NCI-H774 (cell line): Measurements from ENCODE around the gene APOL6.
A peak's percentile ranks its signal among the peaks of the same experiment; 100 is the strongest.
"Not testable (repeated sequence)": the region's sequence is repeated elsewhere in the genome, so short reads cannot be mapped to it uniquely, and the experiment has no call there.

Experiments
- DNase-seq: peaks from one replicate; lab custom pipeline; 2025; lab: John Stamatoyannopoulos, UW

Gene APOL6

DNA sequence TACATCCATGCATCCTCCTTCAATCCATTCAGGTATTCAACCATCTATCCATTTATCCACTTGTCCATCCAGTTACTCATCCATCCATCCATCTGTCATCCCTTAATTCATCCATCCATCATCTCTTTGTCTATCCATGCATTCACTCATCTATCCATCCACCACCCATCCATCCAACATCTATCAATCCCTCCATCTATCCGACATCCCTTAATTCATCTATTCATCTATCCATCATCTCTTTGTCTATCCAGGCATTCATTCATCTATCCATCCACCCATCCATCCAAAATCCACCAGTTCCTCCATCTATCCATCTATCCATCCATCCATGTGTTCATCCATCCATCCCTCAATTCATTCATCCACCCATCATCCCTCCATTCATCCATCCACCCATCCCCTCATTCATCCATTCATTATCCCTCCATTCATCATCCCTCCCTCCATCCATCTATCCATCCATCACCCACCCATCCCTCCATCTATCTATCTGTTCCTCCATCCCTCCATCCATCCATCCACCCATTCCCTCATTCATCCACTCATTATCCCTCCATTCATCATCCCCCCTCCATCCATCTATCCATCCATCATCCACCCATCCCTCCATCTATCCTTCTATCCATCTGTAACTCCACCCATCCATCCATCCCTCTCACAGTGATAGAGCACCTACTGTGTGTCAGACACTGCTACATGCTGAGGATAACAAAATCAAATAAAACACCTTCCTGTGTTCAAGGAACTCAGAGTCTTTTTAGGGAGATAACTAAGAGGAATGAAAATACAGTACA, 29.6 kb upstream of the APOL6 start:
- no peak for DNase-seq

DNA sequence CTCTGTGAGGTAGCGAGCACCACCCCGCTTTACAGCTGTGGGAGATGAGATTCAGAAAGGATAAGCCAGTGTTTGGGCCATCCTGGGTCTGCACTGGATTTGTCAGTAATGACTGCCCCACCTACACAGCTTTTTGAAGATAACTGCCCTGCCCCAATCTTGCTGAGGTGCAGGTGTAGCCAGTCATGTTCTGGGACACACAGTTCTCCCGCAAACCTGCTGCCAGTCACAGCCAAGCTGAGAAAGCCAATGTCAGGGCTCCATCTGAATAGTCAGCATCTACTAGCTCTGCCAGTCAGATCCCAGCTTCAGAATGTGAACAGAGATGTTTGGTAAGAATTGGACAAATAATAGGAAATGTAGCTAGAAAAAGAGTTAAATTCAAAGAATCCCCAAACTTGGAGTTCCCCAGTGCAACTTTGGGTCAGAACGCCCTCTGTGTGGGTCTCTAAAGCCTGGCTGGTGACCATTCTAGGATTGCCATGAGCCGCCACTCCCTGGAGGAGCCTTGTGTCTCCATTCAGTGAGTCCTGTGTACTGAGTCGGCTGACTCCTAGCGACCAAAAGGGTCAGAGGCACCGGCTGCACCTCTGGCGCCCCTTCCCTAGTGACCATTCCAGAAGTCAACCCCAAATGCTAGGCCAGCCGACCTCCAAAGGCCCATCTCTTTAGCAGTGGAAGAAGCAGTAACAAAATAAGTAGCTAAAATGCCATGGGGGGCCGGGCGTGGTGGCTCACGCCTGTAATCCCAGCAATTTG, 28.7 kb upstream of the APOL6 start:
- DNase-seq = no peak

DNA sequence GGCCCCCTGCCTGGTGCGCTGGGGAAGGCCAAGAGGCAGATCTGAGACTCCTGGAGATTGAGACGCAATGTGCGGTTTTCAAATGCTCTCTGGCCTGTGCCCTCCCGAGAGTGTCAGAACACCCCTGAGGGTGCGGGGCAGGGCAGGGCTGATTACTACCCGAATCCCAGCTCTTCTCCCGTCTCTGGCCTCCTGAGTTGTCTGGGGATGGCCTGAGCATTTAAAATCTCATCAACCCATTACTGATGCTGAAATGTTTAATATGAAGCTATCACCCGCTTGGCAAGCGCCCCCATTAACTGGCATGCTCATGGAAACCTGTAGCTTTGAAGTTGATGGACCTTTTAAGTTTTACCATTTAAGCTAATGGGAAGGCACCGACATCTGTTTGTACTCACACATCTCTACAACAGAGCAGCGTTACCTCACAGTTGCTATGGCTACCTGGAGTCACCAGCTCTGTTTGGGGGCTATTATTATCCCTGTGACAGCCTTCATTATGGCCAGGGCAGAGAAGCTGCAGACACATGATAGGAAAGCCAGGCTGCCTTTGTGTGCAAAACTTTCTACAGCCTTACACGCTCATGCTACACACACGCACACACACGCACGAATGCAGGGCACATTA, 27.5 kb upstream of the APOL6 start:
- DNase-seq = no peak

DNA sequence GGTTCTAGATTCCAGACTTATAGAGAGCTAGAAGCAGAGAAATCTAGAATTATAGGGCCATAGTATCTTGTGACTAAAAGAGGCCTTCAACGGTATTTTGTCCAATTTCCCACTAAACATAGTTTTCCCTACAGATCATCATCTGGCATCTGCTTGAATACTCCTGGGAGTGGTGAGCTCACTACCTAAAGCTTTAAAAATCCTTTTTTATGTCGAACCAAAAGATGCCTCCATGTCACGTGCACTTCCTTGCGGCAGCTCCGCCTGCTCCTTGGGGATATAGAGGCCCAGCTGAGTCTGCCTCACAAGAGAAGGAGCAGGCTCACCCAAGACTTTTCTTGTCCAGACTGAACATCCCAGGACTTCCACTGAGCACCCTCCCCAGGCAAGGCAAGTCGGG, 26.8 kb upstream of the APOL6 start:
- no peak for DNase-seq

DNA sequence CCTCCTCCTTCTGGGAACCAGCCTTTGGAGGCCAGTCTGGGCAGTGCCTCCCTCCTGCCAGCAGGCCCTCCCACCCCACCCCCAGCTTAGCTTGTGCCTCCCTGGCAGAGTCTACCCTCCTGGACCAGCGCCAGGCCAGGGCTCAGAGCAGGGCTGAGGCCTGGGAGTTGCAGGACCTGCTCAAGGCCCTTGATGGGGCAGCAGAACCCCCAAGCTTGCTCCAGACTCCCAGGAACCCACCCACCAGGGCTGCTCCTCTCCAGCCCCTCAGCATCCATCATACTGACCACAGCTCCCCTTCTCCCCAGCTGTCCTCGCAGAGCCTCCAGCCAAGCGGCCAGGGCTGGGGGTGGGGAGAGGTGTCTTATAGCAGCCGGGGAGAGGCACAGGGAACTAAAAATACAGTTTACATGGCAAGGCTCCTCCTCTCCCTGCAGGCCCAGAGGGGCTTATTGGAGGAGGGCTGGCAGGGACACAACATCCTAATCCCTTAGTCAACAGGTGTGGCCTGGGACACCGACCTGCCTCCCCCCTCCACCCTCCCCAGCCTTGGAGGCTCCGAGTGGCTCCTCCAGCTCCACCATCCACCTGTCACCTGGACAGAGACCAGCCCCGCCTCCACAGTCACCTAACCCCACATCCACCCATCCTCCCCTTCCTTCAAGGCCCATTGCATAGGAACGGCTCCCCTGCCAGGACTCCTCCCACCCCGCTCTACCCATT, 25.9 kb upstream of the APOL6 start:
- DNase-seq = no peak

DNA sequence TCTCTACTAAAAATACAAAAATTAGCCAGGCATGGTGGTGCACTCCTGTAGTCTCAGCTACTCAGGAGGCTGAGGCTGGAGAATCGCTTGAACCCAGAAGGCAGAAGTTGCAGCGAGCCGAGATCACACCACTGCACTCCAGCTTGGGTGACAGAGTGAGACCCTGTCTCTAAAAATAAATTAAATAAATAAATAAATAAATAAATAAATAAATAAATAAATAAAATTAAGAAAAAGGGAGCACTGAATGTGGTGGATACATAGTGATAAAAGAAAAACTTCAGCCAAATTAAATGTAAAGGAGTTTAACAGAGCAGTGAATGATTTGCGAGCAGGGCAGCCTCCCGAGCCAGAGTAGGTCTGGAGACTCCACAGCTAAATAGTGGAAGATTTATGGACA, 24.4 kb upstream of the APOL6 start:
- not testable (repeated sequence) for DNase-seq

DNA sequence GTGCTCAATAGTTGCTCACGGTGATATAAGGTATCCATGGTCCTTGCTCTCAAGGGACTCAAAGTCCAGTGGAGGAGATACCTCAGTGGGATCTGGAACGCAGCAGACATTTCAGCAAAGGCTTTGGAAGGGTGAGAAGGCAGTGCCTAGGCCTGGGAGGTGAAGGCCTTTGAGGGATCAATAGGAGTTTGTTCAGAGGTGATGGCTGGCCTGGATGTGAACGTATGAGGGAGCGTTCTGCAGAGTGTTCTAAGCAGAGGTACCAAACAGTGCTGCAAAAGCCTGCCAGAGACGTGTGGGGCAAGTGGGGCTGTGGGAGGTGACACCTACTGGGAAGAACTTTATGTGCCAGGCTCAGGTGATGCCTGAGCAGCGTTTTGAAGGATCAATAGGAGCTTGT, 23.7 kb upstream of the APOL6 start:
- no peak for DNase-seq

DNA sequence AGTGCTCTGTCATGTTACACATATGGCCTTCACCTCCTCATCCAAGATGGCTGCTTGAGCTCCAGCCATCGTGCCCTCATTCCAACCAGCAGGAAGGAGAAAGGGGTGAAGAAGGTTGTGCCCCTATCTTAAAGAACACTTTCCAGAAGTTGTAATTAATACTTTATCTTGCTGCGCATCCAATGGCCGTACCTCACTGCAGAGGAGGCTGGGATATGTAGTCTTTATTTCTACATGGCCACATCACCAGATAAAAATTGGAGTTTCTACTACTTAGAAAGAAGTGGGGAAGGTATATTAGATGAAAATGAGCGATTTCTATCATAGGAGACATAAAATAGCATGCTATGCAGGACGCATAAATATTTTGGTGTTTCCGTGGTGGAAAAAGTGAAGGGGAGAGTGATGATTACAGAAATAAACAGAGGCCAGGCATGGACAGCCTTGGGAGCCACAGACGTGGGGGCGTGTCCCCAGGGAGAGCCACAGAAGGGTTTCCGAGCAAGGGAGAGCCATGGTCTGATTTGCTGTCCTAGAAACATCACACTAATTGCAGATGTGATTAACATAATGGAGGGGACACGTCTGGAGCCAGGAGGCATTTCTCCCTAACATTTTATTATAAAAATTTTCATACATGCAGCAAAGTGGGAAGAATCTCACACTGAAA, 22.3 kb upstream of the APOL6 start:
- no peak for DNase-seq

DNA sequence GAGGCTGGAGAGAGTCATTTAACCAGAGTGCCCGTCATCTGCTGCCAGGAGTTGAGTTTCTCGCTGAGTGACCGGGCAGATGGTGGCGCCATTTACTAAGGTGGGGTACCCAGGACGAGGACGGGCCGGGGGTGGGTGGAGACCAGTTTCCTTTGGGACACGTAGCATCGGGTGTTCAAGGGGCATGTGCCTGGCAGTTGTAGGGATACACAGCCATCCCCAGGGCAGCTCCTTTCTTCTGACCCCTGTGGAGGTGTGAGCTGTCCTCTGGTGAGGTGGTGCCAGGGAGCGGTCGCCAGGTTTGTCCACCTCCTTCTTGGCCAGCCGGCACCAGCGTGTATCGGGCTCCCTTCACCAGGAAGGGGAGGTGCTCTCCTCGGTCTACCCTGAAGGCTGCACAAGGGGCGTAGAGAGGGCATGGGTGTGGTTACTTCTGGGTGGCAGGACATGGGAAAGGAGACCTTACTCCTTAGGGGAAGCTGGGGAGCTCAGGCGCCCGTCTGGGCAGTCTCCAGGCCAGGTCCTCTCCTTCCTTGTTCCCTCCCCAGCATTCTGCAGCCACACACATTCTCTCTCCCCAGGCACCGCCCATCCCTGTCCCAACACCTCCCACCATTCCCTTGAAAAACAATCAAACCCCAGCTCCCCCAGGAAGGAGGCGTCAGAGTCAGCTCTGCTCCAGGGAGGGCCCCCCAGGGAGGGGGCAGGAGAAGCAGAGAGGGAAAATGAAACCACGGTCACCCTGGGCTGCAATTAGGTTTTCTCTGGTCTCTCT, 20.8 kb upstream of the APOL6 start:
- DNase-seq = peak; percentile 30

DNA sequence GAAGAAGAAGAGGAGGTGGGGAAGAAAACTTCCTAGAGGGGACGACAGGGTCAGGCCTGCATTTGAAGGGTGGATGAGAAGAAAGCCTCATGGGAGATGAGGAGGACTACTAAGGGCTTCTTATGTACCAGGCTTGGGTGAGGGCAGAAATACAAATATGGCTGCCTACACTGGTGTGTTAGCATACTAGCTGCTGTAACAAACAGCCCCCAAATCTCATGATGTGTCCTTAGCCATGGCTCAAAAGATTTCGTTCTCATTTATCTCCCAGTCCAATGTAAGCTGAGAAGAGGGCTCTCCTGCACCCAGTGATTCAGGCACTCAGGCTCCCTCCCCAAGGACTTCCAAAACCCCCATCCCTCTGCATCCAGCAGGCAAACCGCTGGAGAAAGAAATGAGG, 19.5 kb upstream of the APOL6 start:
- no peak for DNase-seq

DNA sequence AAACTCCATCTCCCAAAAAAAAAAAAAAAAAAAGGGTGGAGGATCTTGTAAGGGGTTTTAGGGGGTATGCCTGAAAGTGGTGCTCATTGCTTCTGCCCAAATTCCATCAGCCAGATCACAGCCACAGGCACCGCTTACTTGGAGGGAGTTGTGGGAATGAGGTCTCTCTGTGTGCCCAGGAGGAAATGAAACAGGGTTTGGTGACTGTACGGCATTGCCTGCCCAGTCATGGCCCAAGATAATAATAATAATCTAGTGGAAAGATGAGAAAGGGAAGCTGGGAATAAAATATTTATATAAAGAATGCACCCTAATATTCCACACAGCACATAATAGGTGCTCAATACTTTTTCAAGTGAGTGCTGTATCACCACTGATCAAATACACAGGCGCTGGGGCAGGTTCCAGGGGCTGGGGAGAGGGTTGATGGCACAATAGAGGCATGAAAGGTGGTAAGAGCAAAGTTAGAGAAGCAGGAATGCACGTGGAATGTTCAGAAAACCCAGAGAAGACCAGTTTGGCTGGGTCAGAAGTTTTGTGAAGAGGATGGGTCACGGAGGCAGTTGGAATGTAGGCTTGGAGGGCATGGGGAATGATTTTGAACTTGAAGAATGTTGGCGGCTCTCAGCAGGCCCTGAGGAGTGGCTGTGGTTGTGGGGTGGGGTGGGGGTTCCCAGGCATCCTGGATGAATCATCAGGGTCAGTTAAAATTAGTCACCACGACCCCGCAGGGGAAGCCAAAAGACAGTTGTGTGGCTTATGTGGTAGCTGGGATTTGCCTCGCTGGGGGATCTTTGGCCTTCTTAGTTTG, 18.6 kb upstream of the APOL6 start:
- no peak for DNase-seq

DNA sequence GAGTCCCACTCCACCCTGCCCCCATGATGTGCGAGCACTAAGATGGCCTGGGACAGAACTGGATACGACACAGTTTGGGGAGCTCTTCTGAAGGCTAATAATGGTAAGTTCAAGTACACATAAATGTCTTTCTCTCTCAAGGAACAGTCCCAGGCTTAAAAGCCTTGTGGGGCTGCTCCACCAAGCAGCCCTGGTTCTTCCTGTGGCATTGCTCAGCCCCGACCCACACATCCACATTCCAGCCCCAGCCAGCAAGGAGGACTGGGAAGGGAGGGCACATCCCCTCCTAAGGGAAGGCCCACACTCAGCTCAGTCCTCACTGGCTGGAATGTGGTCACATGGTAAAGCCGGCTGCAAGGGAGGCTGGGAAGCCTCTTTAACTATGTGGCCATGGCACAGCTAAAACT, 17.9 kb upstream of the APOL6 start:
- no peak for DNase-seq

DNA sequence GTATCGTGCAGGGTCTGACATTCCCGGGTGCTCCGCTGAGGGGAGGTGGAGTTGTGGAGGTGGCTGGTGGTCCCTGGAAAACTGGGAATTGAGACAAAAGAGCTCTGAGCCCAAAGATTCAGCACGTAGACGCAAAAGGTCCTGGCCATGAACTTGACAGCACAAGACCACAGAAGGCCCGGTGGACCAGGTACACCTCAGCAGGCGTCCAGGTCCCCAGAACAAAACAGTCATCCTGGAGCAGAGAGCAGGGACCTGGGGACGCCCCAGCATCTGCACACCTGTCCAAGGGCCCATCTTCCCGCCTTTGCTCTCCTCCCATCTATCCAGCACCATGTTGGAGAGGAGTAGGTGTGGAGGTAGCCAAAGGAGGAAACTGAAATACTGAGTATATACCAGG, 17.4 kb upstream of the APOL6 start:
- DNase-seq = no peak

DNA sequence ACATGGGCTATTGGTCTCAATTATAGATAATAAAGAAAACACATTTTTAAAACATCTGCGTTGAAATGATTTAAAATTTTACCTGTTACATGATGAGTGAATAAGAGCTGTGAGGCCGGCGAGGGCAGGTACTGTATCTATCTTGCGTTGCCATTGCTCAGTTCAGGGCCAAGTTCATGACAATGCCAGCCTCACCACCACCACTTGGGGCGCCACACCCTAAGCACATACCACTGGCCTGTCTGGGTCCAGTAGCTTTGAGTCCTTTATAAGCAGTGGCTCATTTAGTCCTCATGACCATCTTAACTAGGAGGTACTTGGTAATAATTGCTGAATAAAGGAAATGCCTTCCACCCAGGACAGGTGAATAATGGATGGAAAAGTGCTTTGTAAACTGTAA, 16.6 kb upstream of the APOL6 start:
- DNase-seq = no peak

DNA sequence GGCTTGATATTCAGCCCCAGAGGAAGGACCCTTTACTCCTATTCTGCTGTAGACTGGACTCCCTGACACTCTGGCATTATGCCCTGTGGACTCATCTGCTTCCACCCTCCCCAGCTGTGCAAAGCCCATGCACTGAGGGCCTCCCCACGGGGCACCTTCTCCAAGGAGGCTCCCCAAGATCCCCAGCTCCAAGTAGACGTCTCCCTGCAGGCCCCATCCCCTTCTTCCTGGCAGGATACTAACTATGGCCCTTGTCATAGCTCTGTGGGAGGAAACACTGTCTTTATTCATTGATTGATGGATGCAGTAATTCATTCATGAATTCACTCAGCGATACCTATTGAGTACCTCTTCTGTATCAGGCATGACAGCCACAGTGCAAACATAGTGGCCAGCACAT, 15.3 kb upstream of the APOL6 start:
- DNase-seq = no peak

DNA sequence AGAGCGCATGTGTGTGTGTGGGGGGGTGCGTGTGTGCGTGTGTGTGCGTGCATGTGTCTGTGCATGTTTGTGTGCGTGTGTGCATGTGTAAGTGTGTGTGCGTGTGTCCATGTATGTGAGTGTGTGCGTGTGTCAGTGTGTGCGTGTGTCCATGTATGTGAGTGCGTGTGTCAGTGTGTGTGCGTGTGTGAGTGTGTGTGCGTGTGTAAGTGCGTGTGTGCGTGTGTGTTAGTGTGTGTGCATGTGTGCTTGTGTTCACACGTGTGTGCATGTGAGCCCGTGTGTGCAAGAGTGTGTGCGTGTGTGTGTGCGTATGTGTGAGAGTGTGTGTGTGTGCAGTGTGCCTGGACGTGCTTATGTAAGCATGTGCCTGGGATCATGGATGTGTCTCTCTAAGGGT, 14.7 kb upstream of the APOL6 start:
- DNase-seq = no peak

DNA sequence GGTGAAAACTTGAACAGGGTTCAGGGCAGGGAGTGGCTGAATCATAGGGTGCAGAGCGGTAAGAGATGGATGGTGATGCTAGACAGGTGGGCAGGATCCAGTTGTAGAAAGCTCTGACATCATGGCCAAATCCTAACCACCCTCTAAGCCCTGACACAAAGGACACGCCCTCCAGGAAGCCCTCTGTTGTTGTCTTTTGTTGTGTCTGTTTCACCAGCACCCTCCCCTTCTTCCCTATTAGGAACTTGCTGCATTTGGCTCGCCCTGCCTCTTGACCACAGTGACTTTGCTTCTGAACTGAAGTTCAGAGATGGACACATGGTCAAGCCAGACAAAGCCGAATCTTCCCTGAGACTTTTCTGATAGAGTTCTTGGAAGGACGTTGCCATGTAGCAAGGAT, 14.2 kb upstream of the APOL6 start:
- no peak for DNase-seq

DNA sequence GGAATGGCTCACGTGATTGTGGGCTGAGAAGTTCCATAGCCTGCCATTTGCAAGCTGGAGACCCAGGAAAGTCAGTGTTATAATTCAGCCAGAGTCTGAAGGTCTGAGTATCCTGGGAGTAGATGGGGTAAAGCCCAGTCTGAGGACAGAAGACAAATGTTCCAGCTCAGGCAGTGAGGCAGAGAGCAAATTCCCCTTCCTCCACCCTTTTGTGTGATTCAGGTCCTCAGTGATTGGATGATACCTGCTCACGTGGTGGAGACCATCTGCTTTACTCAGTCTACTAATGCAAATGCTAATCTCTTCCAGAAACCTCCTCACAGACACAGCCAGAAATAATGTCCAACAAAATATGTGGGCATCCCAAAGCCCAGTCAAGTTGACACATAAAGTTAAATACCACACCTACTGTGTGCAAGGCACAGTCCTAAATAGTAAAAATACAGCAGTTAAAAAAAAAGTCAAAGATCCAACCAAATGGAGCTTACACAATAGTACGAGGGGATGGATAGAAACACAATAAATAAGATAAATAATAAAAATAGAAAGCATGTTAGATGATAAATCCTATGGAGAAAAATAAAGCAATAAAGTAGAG, 13.2 kb upstream of the APOL6 start:
- no peak for DNase-seq

DNA sequence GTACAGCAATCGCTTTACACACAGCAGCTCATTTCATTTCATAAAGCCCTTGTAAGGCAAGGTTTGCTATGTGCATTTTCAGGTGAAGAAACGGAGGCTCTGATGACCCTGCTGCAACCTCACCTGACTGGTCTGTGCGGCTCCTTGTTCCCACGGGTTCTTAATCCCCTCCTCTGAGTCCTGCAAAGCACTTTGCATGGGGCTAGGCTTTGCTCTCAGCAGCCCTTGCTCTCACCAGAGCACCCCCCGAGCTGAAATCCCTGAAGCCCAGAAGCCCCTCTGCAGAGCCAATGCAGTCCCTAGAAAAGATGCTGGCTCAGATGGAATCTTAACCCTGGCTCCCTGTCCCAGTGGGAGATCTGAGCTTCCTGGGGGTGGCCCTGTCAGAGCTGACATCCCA, 11.0 kb upstream of the APOL6 start:
- DNase-seq = no peak

DNA sequence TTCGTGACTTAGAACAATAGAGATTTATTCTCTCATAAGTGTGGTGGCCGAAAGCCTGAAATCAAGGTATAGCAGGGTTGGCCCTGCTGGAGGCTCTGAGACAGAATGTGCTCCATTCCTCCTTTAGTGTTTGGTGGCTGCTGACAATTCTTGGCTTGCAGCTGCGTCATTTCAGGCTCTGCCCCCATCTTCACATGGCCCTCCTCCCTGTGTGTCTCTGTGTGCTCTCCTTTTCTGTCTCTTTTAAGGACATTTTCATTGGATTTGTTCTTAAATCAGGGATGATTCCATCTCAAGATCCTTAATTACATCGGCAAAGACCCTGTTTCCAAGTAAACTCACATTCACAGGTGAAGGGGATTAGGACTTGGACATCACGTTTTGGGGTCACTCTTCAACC, 10.2 kb upstream of the APOL6 start:
- DNase-seq = no peak
